ENCODE measurements around the gene GLIS1.
A peak's percentile ranks its signal among the peaks of the same experiment; 100 is the strongest.

GLIS1 gene

GRCh38 chr1:53599481-53599880, 139.5 kb downstream of the GLIS1 start:
- ATAC-seq (replicated peaks; ENCODE audit: extremely low read depth, poor library complexity, severe bottlenecking) (no peak), DNase-seq (ENCODE audit: low spot score in 2 of 2) (no peak)
- no peaks in the 10 kb centered on the region for H3K9me3 Mint-ChIP-seq
- no peak overlapping the region for H3K4me3 Mint-ChIP-seq
- H3K27ac Mint-ChIP-seq (ENCODE audit: low read depth) = peak overlapping the region; percentile 89
- peaks cover 41% of the 10 kb centered on the region for H3K4me1 Mint-ChIP-seq
- H3K36me3 Mint-ChIP-seq (ENCODE audit: insufficient read depth) = peaks cover 2% of the 10 kb centered on the region
- no peaks in the 10 kb centered on the region for H3K27me3 Mint-ChIP-seq

GRCh38 chr1:53598966-53599365, 140.0 kb downstream of the GLIS1 start:
- Mint-ChIP-seq H3K4me1 (peaks cover 36% of the 10 kb centered on the region), H3K27ac (ENCODE audit: low read depth) (peak overlapping the region; percentile 89), H3K36me3 (ENCODE audit: insufficient read depth) (peaks cover 2% of the 10 kb centered on the region), H3K4me3 (no peak overlapping the region), H3K27me3 (no peaks in the 10 kb centered on the region), H3K9me3 (no peaks in the 10 kb centered on the region)
- no peak for DNase-seq (ENCODE audit: low spot score in 2 of 2)
- ATAC-seq (replicated peaks; ENCODE audit: extremely low read depth, poor library complexity, severe bottlenecking) = no peak

- H3K9me3 Mint-ChIP-seq = no peaks in the 10 kb centered on the region
Measured at GRCh38 chr1:53595906-53596305, 143.1 kb downstream of the GLIS1 start.

GRCh38 chr1:53594391-53595180, 144.4 kb downstream of the GLIS1 start:
- no peak overlapping the region for H3K27ac Mint-ChIP-seq (ENCODE audit: low read depth)
- peaks cover 20% of the 10 kb centered on the region for H3K4me1 Mint-ChIP-seq
- no peaks in the 10 kb centered on the region for H3K27me3 Mint-ChIP-seq
- DNase-seq (ENCODE audit: low spot score in 2 of 2) (no peak), ATAC-seq (replicated peaks; ENCODE audit: extremely low read depth, poor library complexity, severe bottlenecking) (no peak)
- H3K4me3 Mint-ChIP-seq = no peak overlapping the region
- H3K9me3 Mint-ChIP-seq = no peaks in the 10 kb centered on the region
- H3K36me3 Mint-ChIP-seq (ENCODE audit: insufficient read depth) = no peaks in the 10 kb centered on the region

More at GRCh38 chr1:53595906-53596305, 143.1 kb downstream of the GLIS1 start:
- ATAC-seq (replicated peaks; ENCODE audit: extremely low read depth, poor library complexity, severe bottlenecking) (no peak), DNase-seq (ENCODE audit: low spot score in 2 of 2) (no peak)
- H3K4me1 Mint-ChIP-seq = peaks cover 27% of the 10 kb centered on the region
- no peaks in the 10 kb centered on the region for H3K36me3 Mint-ChIP-seq (ENCODE audit: insufficient read depth)
- H3K27ac Mint-ChIP-seq (ENCODE audit: low read depth) = no peak overlapping the region
- H3K27me3 Mint-ChIP-seq = no peaks in the 10 kb centered on the region
- no peak overlapping the region for H3K4me3 Mint-ChIP-seq

- no peak for DNase-seq (ENCODE audit: low spot score in 2 of 2)
- H3K4me1 Mint-ChIP-seq = peaks cover 16% of the 10 kb centered on the region
- H3K27me3 Mint-ChIP-seq = no peaks in the 10 kb centered on the region
- no peaks in the 10 kb centered on the region for H3K9me3 Mint-ChIP-seq
- no peak overlapping the region for H3K27ac Mint-ChIP-seq (ENCODE audit: low read depth)
- H3K36me3 Mint-ChIP-seq (ENCODE audit: insufficient read depth) = no peaks in the 10 kb centered on the region
- ATAC-seq (replicated peaks; ENCODE audit: extremely low read depth, poor library complexity, severe bottlenecking) = no peak
- no peak overlapping the region for H3K4me3 Mint-ChIP-seq
Measured at GRCh38 chr1:53593758-53594380, 145.1 kb downstream of the GLIS1 start.

- ATAC-seq (replicated peaks; ENCODE audit: extremely low read depth, poor library complexity, severe bottlenecking) (no peak), DNase-seq (ENCODE audit: low spot score in 2 of 2) (no peak)
- Mint-ChIP-seq H3K27ac (ENCODE audit: low read depth) (peak overlapping the region; percentile 25), H3K27me3 (no peaks in the 10 kb centered on the region), H3K36me3 (ENCODE audit: insufficient read depth) (no peaks in the 10 kb centered on the region), H3K4me3 (no peak overlapping the region), H3K9me3 (no peaks in the 10 kb centered on the region), H3K4me1 (peaks cover 16% of the 10 kb centered on the region)
Measured at GRCh38 chr1:53592985-53593757, 145.8 kb downstream of the GLIS1 start.

- peak overlapping the region; percentile 25 for H3K27ac Mint-ChIP-seq (ENCODE audit: low read depth)
Measured at GRCh38 chr1:53592521-53592982, 146.4 kb downstream of the GLIS1 start.

GRCh38 chr1:53591924-53592323, 147.0 kb downstream of the GLIS1 start:
- H3K9me3 Mint-ChIP-seq = no peaks in the 10 kb centered on the region
- no peaks in the 10 kb centered on the region for H3K36me3 Mint-ChIP-seq (ENCODE audit: insufficient read depth)
- no peak for DNase-seq (ENCODE audit: low spot score in 2 of 2)
- H3K4me1 Mint-ChIP-seq = peaks cover 17% of the 10 kb centered on the region
- no peaks in the 10 kb centered on the region for H3K27me3 Mint-ChIP-seq
- H3K4me3 Mint-ChIP-seq = no peak overlapping the region
- no peak overlapping the region for H3K27ac Mint-ChIP-seq (ENCODE audit: low read depth)
- ATAC-seq (replicated peaks; ENCODE audit: extremely low read depth, poor library complexity, severe bottlenecking) = no peak

More at GRCh38 chr1:53592521-53592982, 146.4 kb downstream of the GLIS1 start:
- ATAC-seq (replicated peaks; ENCODE audit: extremely low read depth, poor library complexity, severe bottlenecking) (no peak), DNase-seq (ENCODE audit: low spot score in 2 of 2) (no peak)
- Mint-ChIP-seq H3K4me3 (no peak overlapping the region), H3K4me1 (peaks cover 16% of the 10 kb centered on the region), H3K27me3 (no peaks in the 10 kb centered on the region), H3K36me3 (ENCODE audit: insufficient read depth) (no peaks in the 10 kb centered on the region), H3K9me3 (no peaks in the 10 kb centered on the region)

GRCh38 chr1:53590531-53591515, 148.1 kb downstream of the GLIS1 start:
- Mint-ChIP-seq H3K27me3 (no peaks in the 10 kb centered on the region), H3K27ac (ENCODE audit: low read depth) (no peak overlapping the region), H3K4me1 (peaks cover 28% of the 10 kb centered on the region), H3K36me3 (ENCODE audit: insufficient read depth) (no peaks in the 10 kb centered on the region), H3K4me3 (no peak overlapping the region), H3K9me3 (no peaks in the 10 kb centered on the region)
- ATAC-seq (replicated peaks; ENCODE audit: extremely low read depth, poor library complexity, severe bottlenecking) (no peak), DNase-seq (ENCODE audit: low spot score in 2 of 2) (no peak)

GRCh38 chr1:53590104-53590503, 148.9 kb downstream of the GLIS1 start:
- H3K27me3 Mint-ChIP-seq = no peaks in the 10 kb centered on the region
- no peaks in the 10 kb centered on the region for H3K9me3 Mint-ChIP-seq
- DNase-seq (ENCODE audit: low spot score in 2 of 2) = no peak
- H3K27ac Mint-ChIP-seq (ENCODE audit: low read depth) = no peak overlapping the region
- H3K36me3 Mint-ChIP-seq (ENCODE audit: insufficient read depth) = peaks cover 2% of the 10 kb centered on the region
- no peak overlapping the region for H3K4me3 Mint-ChIP-seq
- no peak for ATAC-seq (replicated peaks; ENCODE audit: extremely low read depth, poor library complexity, severe bottlenecking)
- peaks cover 33% of the 10 kb centered on the region for H3K4me1 Mint-ChIP-seq

GRCh38 chr1:53589043-53589887, 149.7 kb downstream of the GLIS1 start:
- Mint-ChIP-seq H3K36me3 (ENCODE audit: insufficient read depth) (peaks cover 2% of the 10 kb centered on the region), H3K4me1 (peaks cover 42% of the 10 kb centered on the region), H3K4me3 (no peak overlapping the region), H3K27ac (ENCODE audit: low read depth) (no peak overlapping the region), H3K9me3 (no peaks in the 10 kb centered on the region), H3K27me3 (no peaks in the 10 kb centered on the region)
- peak in 1 of 2 donors; percentile 5 for DNase-seq (ENCODE audit: low spot score in 2 of 2)
- no peak for ATAC-seq (replicated peaks; ENCODE audit: extremely low read depth, poor library complexity, severe bottlenecking)

Data from central memory CD8-positive, alpha-beta T cell (primary cell).